ENCODE data around the gene LRIT2.

LRIT2 gene

DNA sequence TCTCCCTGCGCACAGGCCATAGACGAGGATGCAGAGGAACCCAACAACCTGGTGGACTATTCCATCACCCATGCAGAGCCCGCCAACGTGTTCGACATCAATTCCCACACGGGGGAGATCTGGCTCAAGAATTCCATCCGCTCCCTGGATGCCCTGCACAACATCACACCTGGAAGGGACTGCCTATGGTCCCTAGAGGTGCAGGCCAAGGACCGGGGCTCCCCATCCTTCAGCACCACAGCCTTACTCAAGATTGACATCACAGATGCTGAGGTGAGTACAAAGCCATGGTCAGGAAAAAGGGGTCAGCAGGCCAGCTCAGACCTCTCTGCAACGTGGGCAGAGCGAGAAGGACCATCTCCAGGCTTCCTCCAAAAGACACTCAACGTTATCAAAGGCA lies 12.3 kb downstream of the LRIT2 start:
- H3K27ac Mint-ChIP-seq (ENCODE audit: low read depth) = no peak overlapping the region
- H3K9me3 Mint-ChIP-seq = no peaks in the 10 kb centered on the region
- no peaks in the 10 kb centered on the region for H3K4me1 Mint-ChIP-seq
- DNase-seq (ENCODE audit: low spot score in 2 of 2) (no peak), ATAC-seq (replicated peaks; ENCODE audit: extremely low read depth, poor library complexity, severe bottlenecking) (no peak)
- H3K27me3 Mint-ChIP-seq = no peaks in the 10 kb centered on the region
- no peak overlapping the region for H3K4me3 Mint-ChIP-seq
- H3K36me3 Mint-ChIP-seq (ENCODE audit: insufficient read depth) = peaks cover 3% of the 10 kb centered on the region

DNA sequence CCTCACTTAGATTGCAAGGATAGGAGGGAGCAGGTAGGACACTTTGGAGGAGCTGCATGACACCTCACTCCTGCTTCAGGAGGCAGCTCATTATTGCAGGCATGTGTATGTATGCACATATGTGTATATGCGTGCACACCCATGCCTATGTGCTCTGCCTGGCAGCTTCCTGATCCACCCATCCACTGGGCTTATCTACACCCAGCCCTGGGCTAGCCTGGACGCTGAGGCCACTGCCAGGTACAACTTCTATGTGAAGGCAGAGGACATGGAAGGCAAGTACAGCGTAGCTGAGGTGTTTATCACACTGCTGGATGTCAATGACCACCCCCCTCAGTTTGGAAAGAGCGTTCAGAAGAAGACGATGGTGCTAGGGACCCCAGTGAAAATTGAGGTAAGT lies 13.3 kb downstream of the LRIT2 start:
- H3K36me3 Mint-ChIP-seq (ENCODE audit: insufficient read depth) = peaks cover 5% of the 10 kb centered on the region
- ATAC-seq (replicated peaks; ENCODE audit: extremely low read depth, poor library complexity, severe bottlenecking) = no peak
- H3K27ac Mint-ChIP-seq (ENCODE audit: low read depth) = no peak overlapping the region
- no peaks in the 10 kb centered on the region for H3K4me1 Mint-ChIP-seq
- no peaks in the 10 kb centered on the region for H3K27me3 Mint-ChIP-seq
- H3K9me3 Mint-ChIP-seq = no peaks in the 10 kb centered on the region
- H3K4me3 Mint-ChIP-seq = no peak overlapping the region
- DNase-seq (ENCODE audit: low spot score in 2 of 2) = no peak

DNA sequence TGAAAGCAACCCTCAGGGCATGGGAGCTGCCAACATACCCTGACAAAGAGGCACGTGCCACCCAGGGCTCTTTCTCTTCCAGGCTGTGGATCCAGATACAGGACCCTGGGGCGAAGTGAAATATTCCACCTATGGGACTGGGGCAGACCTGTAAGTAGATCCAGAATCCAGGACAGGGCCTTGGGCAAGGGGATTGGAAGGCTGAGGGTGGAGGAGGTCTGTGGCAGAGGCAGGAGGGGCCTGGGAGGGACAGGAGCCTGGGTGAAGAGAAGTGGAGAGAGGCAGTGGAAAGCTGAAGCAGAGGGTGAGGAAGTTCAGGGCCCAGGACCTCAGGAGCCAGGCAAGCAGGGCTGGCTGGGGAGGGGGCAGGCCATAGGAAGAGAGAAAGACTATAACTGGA lies 13.8 kb downstream of the LRIT2 start:
- Mint-ChIP-seq H3K9me3 (no peaks in the 10 kb centered on the region), H3K27me3 (no peaks in the 10 kb centered on the region), H3K27ac (ENCODE audit: low read depth) (no peak overlapping the region), H3K4me3 (no peak overlapping the region), H3K36me3 (ENCODE audit: insufficient read depth) (peaks cover 5% of the 10 kb centered on the region), H3K4me1 (no peaks in the 10 kb centered on the region)
- DNase-seq (ENCODE audit: low spot score in 2 of 2) (no peak), ATAC-seq (replicated peaks; ENCODE audit: extremely low read depth, poor library complexity, severe bottlenecking) (no peak)

DNA sequence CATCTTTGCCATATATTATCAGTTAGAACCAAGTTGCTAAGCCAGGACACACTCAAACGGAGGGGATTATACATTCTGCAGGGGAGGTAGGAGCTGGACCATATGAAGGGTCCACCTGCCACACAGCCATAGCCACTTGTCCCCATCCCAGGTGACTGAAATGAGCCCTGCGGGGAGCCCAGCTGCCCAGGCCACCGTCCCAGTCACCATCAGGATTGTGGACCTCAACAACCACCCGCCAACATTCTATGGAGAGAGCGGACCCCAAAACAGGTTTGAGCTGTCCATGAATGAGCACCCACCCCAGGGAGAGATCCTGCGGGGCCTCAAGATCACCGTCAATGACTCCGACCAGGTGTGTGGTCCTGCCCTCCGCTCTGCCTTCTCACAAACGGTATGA lies 17.3 kb downstream of the LRIT2 start:
- Mint-ChIP-seq H3K9me3 (no peaks in the 10 kb centered on the region), H3K4me3 (no peak overlapping the region), H3K4me1 (peaks cover 7% of the 10 kb centered on the region), H3K27me3 (no peaks in the 10 kb centered on the region), H3K36me3 (ENCODE audit: insufficient read depth) (peaks cover 4% of the 10 kb centered on the region), H3K27ac (ENCODE audit: low read depth) (no peak overlapping the region)
- DNase-seq (ENCODE audit: low spot score in 2 of 2) = no peak
- ATAC-seq (replicated peaks; ENCODE audit: extremely low read depth, poor library complexity, severe bottlenecking) = no peak

DNA sequence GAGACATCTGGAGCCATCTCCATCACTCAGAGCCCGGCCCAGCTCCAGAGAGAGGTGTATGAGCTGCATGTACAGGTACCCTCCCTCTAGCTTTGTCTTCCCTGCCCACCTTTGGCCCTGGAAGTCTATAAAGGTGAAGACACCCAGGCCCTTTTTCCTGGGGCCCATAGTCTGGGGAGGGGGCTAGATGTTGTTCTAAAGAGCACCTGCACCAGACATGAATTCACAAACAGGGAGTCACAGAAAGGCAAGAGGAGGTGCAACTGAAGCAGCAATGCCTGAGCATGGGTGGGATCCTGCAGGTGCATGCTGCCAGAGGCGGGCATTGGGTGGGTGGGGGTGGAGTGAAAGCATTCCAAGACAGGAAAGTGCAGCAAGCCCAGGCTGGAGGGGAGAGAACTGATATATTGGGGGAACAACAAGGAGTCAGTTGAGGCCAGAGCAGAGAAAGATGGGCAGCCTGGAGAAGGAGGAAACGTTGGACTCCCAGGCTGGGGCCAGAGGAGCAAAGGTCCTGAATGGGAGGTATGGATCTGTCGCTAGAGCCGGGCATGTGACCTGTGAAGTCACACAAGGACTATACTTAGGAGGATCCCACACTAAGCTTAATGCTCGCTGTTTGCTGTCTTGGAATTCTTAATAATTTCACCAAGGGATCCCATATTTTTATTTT lies 19.4 kb downstream of the LRIT2 start:
- H3K9me3 Mint-ChIP-seq = no peaks in the 10 kb centered on the region
- no peaks in the 10 kb centered on the region for H3K27me3 Mint-ChIP-seq
- DNase-seq (ENCODE audit: low spot score in 2 of 2) = no peak
- ATAC-seq (replicated peaks; ENCODE audit: extremely low read depth, poor library complexity, severe bottlenecking) = no peak
- H3K36me3 Mint-ChIP-seq (ENCODE audit: insufficient read depth) = peaks cover 2% of the 10 kb centered on the region
- H3K4me1 Mint-ChIP-seq = peaks cover 7% of the 10 kb centered on the region
- no peak overlapping the region for H3K4me3 Mint-ChIP-seq
- H3K27ac Mint-ChIP-seq (ENCODE audit: low read depth) = no peak overlapping the region

DNA sequence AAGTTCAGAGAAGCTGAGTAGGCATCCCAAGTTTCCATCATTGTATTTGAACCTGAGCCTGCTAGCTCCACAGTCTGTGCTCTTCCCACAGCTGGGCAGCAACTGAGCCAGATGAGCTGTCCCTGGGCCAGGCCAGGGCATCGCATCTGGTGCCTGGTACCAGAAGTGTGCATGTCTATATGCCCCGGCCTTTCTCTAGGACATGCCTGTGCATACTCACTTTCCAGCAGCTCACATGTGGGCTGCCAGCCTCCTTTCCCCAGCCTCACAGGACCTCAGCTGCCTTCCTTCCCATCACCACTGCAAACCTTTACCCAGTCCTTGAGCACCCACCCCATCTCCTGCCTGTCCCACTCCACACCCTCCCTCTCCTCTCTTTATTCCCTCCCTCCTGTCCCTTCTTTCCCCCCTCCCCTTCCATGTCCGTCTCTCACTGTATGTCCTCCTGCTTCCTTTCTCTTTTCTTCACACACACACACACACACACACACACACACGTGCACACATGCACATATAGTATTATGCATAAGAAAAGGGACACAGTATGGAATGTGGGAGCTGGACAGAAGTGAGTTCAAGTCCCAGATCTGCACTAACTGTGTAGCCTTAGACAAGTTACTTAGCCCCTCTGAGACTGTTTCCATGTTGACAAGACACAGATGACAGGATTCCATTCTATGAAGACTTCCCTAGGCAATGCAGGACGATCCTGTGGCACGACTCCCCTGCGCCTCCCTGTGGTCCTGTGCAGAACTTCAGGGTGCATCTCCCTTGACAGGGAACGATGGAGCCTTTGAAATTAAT lies 20.1 kb downstream of the LRIT2 start:
- ATAC-seq (replicated peaks; ENCODE audit: extremely low read depth, poor library complexity, severe bottlenecking) = peak; percentile 86
- Mint-ChIP-seq H3K9me3 (no peaks in the 10 kb centered on the region), H3K4me1 (peaks cover 7% of the 10 kb centered on the region), H3K4me3 (no peak overlapping the region), H3K27me3 (no peaks in the 10 kb centered on the region), H3K36me3 (ENCODE audit: insufficient read depth) (peaks cover 2% of the 10 kb centered on the region), H3K27ac (ENCODE audit: low read depth) (no peak overlapping the region)
- peak; percentile 69 to 73 for DNase-seq (ENCODE audit: low spot score in 2 of 2)

DNA sequence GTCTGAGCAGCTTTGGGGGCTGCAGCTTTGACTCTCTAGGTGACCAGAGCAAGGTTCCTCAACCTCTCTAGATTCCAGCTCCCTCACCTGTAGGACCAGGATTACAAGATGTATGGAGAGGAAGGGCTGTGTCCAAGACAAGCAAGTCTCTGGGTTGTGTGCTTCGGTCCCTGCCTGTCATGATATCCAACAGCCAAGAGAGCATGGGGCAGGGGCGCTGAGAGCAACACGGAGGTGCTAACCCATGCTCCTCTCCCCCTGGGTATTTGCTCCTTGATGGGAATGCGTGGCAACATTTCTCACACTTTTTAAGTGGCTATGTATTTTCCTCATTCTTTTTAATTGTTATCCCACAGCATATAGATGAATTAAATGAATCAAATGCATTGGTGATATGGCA lies 20.7 kb downstream of the LRIT2 start:
- no peaks in the 10 kb centered on the region for H3K9me3 Mint-ChIP-seq
- peaks cover 7% of the 10 kb centered on the region for H3K4me1 Mint-ChIP-seq
- H3K27ac Mint-ChIP-seq (ENCODE audit: low read depth) = no peak overlapping the region
- H3K36me3 Mint-ChIP-seq (ENCODE audit: insufficient read depth) = peaks cover 2% of the 10 kb centered on the region
- DNase-seq (ENCODE audit: low spot score in 2 of 2) (no peak), ATAC-seq (replicated peaks; ENCODE audit: extremely low read depth, poor library complexity, severe bottlenecking) (no peak)
- no peak overlapping the region for H3K4me3 Mint-ChIP-seq
- H3K27me3 Mint-ChIP-seq = no peaks in the 10 kb centered on the region

DNA sequence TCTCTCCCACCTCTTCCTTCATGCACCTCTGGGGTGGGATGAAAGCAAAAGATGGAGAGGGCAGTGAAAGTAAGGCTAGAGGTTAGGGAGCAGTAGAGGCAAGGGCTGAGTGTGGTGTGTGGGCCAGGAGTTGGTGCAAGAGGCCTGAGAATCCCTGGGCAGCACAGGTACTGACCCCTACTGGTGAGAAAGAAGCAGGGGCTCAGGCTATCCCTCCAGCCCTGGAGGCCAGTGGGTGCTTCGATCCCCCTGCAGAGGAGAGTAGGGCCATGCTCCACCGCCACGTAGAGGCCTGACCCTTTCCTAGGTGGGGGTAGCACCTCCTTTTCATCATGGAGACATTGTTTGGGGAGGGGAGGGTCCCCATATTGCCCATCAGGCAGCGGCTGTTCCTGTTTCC lies 21.2 kb downstream of the LRIT2 start:
- H3K4me1 Mint-ChIP-seq = peaks cover 7% of the 10 kb centered on the region
- H3K27me3 Mint-ChIP-seq = no peaks in the 10 kb centered on the region
- peaks cover 2% of the 10 kb centered on the region for H3K36me3 Mint-ChIP-seq (ENCODE audit: insufficient read depth)
- H3K4me3 Mint-ChIP-seq = no peak overlapping the region
- no peak overlapping the region for H3K27ac Mint-ChIP-seq (ENCODE audit: low read depth)
- ATAC-seq (replicated peaks; ENCODE audit: extremely low read depth, poor library complexity, severe bottlenecking) = no peak
- H3K9me3 Mint-ChIP-seq = no peaks in the 10 kb centered on the region
- no peak for DNase-seq (ENCODE audit: low spot score in 2 of 2)

DNA sequence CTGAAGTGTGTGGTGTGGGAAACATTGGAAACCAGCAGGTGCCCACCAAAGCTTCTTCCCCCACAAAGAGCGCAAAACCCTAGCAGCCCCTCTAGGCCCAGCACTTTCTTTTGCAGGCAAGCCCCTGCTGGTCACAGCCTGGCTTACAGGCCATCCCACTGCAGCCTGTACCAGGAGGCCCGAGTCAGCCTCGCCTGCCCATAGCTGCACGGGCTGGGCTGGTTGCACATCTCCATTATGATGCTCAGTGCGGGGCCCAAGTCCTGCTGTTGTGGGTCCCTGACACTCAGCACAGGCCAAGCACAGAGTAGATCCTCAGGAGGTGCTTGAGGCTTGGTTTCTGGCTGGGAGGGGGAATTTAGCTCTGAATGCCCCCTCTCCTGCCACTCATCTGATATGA lies 23.0 kb downstream of the LRIT2 start:
- no peak overlapping the region for H3K4me3 Mint-ChIP-seq
- DNase-seq (ENCODE audit: low spot score in 2 of 2) (no peak), ATAC-seq (replicated peaks; ENCODE audit: extremely low read depth, poor library complexity, severe bottlenecking) (no peak)
- peaks cover 7% of the 10 kb centered on the region for H3K4me1 Mint-ChIP-seq
- H3K27ac Mint-ChIP-seq (ENCODE audit: low read depth) = peak overlapping the region; percentile 75
- no peaks in the 10 kb centered on the region for H3K9me3 Mint-ChIP-seq
- no peaks in the 10 kb centered on the region for H3K27me3 Mint-ChIP-seq
- peaks cover 5% of the 10 kb centered on the region for H3K36me3 Mint-ChIP-seq (ENCODE audit: insufficient read depth)

DNA sequence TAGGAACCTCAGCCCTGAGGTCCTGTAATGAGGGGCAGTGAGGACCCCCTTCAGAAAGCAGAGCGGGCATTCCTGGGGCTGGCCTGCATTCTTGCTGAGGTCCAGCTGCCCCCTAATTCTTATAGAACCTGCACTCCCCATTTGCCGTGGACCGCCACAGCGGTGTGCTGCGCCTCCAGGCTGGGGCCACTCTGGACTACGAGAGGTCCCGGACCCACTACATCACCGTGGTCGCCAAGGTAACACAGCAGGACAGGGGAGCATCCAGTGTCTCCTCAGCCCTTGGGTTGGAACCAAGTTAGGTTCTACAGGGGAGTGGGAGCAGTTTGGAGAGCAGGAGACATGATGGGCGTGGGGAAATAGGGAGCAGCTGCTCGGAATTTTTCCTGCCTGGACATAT lies 23.7 kb downstream of the LRIT2 start:
- peak overlapping the region; percentile 75 for H3K27ac Mint-ChIP-seq (ENCODE audit: low read depth)
- DNase-seq (ENCODE audit: low spot score in 2 of 2) = no peak
- H3K4me3 Mint-ChIP-seq = no peak overlapping the region
- H3K27me3 Mint-ChIP-seq = no peaks in the 10 kb centered on the region
- peaks cover 7% of the 10 kb centered on the region for H3K4me1 Mint-ChIP-seq
- H3K9me3 Mint-ChIP-seq = no peaks in the 10 kb centered on the region
- ATAC-seq (replicated peaks; ENCODE audit: extremely low read depth, poor library complexity, severe bottlenecking) = no peak
- peaks cover 3% of the 10 kb centered on the region for H3K36me3 Mint-ChIP-seq (ENCODE audit: insufficient read depth)

DNA sequence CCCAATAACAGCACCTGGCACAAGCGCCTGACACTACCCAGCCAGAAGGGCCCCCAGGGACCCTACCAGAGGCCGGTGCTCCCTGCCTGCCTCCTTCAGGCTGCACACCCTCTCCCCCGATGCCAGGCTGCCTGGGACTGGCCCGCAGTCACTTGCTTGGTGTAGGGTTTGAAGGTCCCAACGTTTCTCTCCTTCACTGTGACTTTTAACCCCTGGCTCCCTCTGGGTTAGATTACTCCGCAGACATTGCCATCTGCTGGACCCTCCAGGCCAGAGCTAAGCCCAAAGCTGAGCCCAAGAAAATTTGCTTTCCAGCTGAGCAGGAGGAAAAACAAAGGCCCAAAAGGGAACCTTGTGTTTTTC lies 24.1 kb downstream of the LRIT2 start:
- no peak for DNase-seq (ENCODE audit: low spot score in 2 of 2)
- Mint-ChIP-seq H3K36me3 (ENCODE audit: insufficient read depth) (peaks cover 3% of the 10 kb centered on the region), H3K27ac (ENCODE audit: low read depth) (no peak overlapping the region), H3K9me3 (no peaks in the 10 kb centered on the region), H3K4me3 (no peak overlapping the region), H3K27me3 (peaks cover 3% of the 10 kb centered on the region), H3K4me1 (peaks cover 7% of the 10 kb centered on the region)
- ATAC-seq (replicated peaks; ENCODE audit: extremely low read depth, poor library complexity, severe bottlenecking) = no peak

DNA sequence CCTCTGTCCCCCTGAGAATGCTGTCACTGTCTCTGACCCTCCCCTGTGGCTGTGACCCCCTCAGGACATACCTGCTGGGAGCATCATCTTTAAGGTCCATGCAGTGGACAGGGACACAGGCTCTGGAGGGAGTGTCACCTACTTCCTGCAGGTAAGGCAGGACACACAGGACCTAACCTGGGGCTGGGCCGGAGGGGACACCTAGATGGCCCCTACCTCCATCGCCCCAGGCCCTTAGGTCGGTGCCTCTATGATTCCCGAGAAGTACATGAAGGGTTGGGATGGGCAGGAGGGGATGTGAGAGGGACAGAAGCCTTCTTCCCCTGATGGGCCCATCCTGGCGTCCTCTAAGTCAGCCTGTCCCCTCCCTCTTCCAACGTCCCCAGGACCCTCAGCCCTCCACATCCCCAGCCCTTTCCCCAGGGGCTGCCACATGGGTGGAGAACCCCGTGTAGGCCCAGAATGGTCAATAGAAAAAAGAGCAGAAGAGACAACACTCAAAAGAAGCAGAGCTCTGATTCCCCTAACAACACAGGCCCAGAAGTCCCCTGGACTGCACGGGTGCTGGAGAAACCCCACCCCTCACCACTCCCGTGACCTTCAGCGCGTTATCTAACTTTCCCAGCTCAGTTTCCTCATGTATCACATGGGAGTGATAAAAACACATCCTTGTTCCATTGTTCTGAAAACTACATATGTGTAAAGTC lies 24.7 kb downstream of the LRIT2 start:
- Mint-ChIP-seq H3K27me3 (peaks cover 7% of the 10 kb centered on the region), H3K27ac (ENCODE audit: low read depth) (no peak overlapping the region), H3K36me3 (ENCODE audit: insufficient read depth) (peaks cover 3% of the 10 kb centered on the region), H3K4me1 (peaks cover 7% of the 10 kb centered on the region), H3K9me3 (no peaks in the 10 kb centered on the region), H3K4me3 (no peak overlapping the region)
- ATAC-seq (replicated peaks; ENCODE audit: extremely low read depth, poor library complexity, severe bottlenecking) (no peak), DNase-seq (ENCODE audit: low spot score in 2 of 2) (no peak)
